ENCODE data around the gene ZNF827.

GRCh38 chr4:145859926-145860325, 78.7 kb downstream of the ZNF827 start:
- TF ChIP-seq POLR2A (IDR thresholded peaks at IDR 0.05) (no peak), CTCF (IDR thresholded peaks at IDR 0.05) (no peak)

Data from thyroid gland (tissue), 4 donors.